Spleen (tissue), 11 donors: Measurements from ENCODE around the gene TAF4. TPM values are rescaled to one million over a fixed set of nuclear protein-coding genes. Genes with fewer than 3 reads are reported as not detected.
"Not testable (repeated sequence)": the region's sequence is repeated elsewhere in the genome, so short reads cannot be mapped to it uniquely, and the experiment has no call there.

ENCODE experiments used
- DNase-seq: peaks from one replicate; pipeline ENCODE4 v3.0.0-alpha.2; 2020
- H3K27ac ChIP-seq, 8 donors: fragments of 200-600 bp; sonication (generic) in 7 of 8; 1 replicate in 4 of 8; 2 replicates in 4 of 8; pipeline versions ENCODE4 v1.5.0 to v1.8.0; 2016 to 2021; ENCODE audit warnings: inconsistent platforms in 4 of 8, mild to moderate bottlenecking in 4 of 8, moderate library complexity in 1 of 8
- H3K27me3 ChIP-seq, 7 donors: fragments of 200-600 bp; sonication (generic) in 6 of 7; replicated peaks in 1 of 7; 1 replicate in 4 of 7; 2 replicates in 3 of 7; pipeline versions ENCODE4 v1.5.0 to v1.8.0; 2016 to 2021; ENCODE audit warnings: inconsistent platforms in 3 of 7, mild to moderate bottlenecking in 1 of 7
- H3K36me3 ChIP-seq, 6 donors: fragments of 200-600 bp; sonication (generic) in 5 of 6; 1 replicate in 4 of 6; 2 replicates in 2 of 6; pipeline versions ENCODE4 v1.5.0 to v1.8.0; 2016 to 2021; ENCODE audit warnings: inconsistent platforms in 2 of 6
- H3K4me1 ChIP-seq, 6 donors: fragments of 200-600 bp; sonication (generic) in 5 of 6; 1 replicate in 3 of 6; 2 replicates in 3 of 6; pipeline versions ENCODE4 v1.5.0 to v1.8.0; 2016 to 2021; ENCODE audit warnings: inconsistent platforms in 3 of 6
- H3K4me3 ChIP-seq, 8 donors: fragments of 200-600 bp; sonication (generic) in 7 of 8; 1 replicate in 4 of 8; 2 replicates in 4 of 8; pipeline versions ENCODE4 v1.5.0 to v1.8.0; 2016 to 2021; ENCODE audit warnings: inconsistent platforms in 4 of 8, mild to moderate bottlenecking in 4 of 8, moderate library complexity in 2 of 8
- H3K9me3 ChIP-seq, 8 donors: fragments of 200-600 bp; sonication (generic) in 7 of 8; 1 replicate in 4 of 8; 2 replicates in 4 of 8; pipeline versions ENCODE4 v1.5.0 to v1.8.0; 2016 to 2021; ENCODE audit warnings: inconsistent platforms in 4 of 8
- POLR2A ChIP-seq, 3 donors: fragments of 450-650 bp; IDR thresholded peaks; one replicate each; pipeline ENCODE4 v1.5.1; 2017; ENCODE audit warnings: antibody characterized with exemption in 3 of 3, mild to moderate bottlenecking in 1 of 3
- POLR2AphosphoS5 ChIP-seq, 3 donors: sonication (generic); formaldehyde crosslinking; IDR thresholded peaks; one replicate each; pipeline ENCODE4 v1.5.1; 2017; ENCODE audit warnings: antibody characterized with exemption in 3 of 3
- WGBS, 5 donors: extraction: QIAGEN DNeasy Blood & Tissue Kit in 3 of 5; methylation state at CpG; one replicate each; pipeline versions ENCODE4 v1.1.5 to v1.1.7; 2013 to 2018; 5-methylcytosine and 5-hydroxymethylcytosine counted together
- intact Hi-C: fragments of 100-400 bp; cut with DNase I; formaldehyde crosslinking; loops from one replicate; pipeline ENCODE4 v1.15.0; 2023; ENCODE audit warnings: low total_unique reads
- polyA plus RNA-seq, 3 donors: library from polyadenylated mRNA; stranded (reverse); fragments of 200-250 nt; gene quantifications; one replicate each; pipeline ENCODE4 v1.2.1, GENCODE V29; 2013
- total RNA-seq, 7 donors: library from RNA; depleted of rRNA in 3 of 7; stranded (reverse); fragments of >200 nt in 3 of 7; fragmentation: NEBNext Ultra II Directional in 4 of 7; extraction: Animal tissue kit (Norgen Biotek cat#: 25700) in 4 of 7; gene quantifications; one replicate each; pipeline versions ENCODE4 v1.1.0 to v1.2.1, GENCODE V29; 2016 to 2021
- TF ChIP-seq, protein P1 (sequence below), 11 experiments: fragments of 200-600 bp in 7 of 11; fragments of 450-650 bp in 4 of 11; sonication (generic) in 4 of 11; IDR thresholded peaks in 8 of 11; conservative IDR thresholded peaks in 3 of 11; 1 replicate in 7 of 11; 2 replicates in 4 of 11; pipeline versions ENCODE4 v1.4.0 to v1.8.0; 2016 to 2021; ENCODE audit warnings: antibody characterized with exemption in 11 of 11, inconsistent platforms in 4 of 11, mild to moderate bottlenecking in 1 of 11
- donor health status: healthy with polysubstance abuse.
- donor health status: DM: no; HTN: no; CAD: no; lungs with moderate emphysema.
- donor health status: DM: no; HTN: no; CAD: no.
- donor health status: Bipolar disorder and iron deficiency.
- donor health status: healthy.
- donor health status: DM: no; HTN: no; CAD: no.
- donor health status: DM: yes; HTN: yes; CAD: no.

TAF4 gene
- total and polyA plus RNA-seq, 10 donors, result 4.3 to 28.3 (median 16.5) TPM

DNA sequence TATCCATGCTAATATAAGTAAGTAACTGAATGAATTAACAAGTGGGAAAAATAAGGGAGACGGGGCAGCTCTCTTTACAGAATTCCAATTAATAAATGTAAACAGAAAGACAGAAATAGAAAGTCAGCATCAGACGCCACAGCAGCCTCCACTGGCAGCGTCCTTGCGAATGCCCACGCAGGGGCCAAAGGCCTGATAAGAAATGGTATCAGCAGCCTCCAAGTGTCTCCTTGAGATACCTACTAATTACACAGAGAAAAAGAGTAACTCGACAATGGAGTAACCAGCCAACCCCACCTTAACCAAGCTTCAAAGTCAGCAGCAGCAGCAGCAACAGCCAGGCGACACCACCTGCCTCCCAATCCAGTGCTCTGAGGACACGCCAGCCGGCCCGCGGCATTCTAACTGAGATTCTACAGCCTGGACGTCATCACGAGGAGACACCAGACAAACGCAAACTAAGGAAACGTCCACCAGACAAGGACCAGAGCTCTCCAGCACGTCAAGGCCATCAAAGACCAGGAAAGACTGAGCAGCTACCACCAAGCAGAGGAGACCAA, 78.8 kb downstream of the TAF4 start:
- intact Hi-C loops, result no loop called here
- no peak for TF ChIP-seq POLR2AphosphoS5 (IDR thresholded peaks at IDR 0.05)
- TF ChIP-seq POLR2A (IDR thresholded peaks at IDR 0.05), result no peak
- TF ChIP-seq, protein P1, sequence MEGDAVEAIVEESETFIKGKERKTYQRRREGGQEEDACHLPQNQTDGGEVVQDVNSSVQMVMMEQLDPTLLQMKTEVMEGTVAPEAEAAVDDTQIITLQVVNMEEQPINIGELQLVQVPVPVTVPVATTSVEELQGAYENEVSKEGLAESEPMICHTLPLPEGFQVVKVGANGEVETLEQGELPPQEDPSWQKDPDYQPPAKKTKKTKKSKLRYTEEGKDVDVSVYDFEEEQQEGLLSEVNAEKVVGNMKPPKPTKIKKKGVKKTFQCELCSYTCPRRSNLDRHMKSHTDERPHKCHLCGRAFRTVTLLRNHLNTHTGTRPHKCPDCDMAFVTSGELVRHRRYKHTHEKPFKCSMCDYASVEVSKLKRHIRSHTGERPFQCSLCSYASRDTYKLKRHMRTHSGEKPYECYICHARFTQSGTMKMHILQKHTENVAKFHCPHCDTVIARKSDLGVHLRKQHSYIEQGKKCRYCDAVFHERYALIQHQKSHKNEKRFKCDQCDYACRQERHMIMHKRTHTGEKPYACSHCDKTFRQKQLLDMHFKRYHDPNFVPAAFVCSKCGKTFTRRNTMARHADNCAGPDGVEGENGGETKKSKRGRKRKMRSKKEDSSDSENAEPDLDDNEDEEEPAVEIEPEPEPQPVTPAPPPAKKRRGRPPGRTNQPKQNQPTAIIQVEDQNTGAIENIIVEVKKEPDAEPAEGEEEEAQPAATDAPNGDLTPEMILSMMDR (IDR thresholded peaks at IDR 0.05 in 8 of 11, conservative IDR thresholded peaks at IDR 0.05 in 3 of 11), result no peak
- H3K36me3 ChIP-seq, result peaks cover 3 to 86% (median 45%) of the 10 kb centered on the region in 6 donors
- no peaks in the 10 kb centered on the region for H3K27me3 ChIP-seq
- no peak overlapping the region for H3K27ac ChIP-seq
- WGBS, 5 donors, result 90 to 98% (median 96%) methylated on average over 12 to 16 of the region's 16 CpGs
- no peak for DNase-seq
- H3K4me1 ChIP-seq, result no peaks in the 10 kb centered on the region
- no peak overlapping the region for H3K4me3 ChIP-seq
- H3K9me3 ChIP-seq, result peaks cover 0 to 16% (median 11%) of the 10 kb centered on the region in 8 donors

DNA sequence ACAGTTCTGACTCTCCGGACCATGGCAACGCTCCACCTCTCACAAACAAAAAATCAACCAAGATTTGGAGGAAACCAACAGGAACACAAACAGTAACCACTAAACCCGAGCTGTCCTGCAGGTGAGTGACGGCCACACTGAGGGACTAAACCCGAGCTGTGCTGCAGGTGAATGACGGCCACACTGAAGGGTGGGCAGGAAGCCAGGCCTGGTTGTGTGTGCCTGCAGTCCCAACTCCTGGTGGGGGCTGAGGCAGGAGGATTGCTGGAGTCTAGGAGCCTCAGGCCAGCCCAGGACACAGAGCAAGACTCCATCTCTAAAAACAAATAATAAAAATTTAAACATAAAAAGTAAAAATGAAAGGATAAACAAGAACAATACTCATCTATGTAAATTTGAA, 80.6 kb downstream of the TAF4 start:
- peaks cover 0 to 4% (median 0%) of the 10 kb centered on the region in 8 donors for H3K9me3 ChIP-seq
- TF ChIP-seq POLR2AphosphoS5 (IDR thresholded peaks at IDR 0.05) (no peak), POLR2A (IDR thresholded peaks at IDR 0.05) (no peak)
- TF ChIP-seq, protein P1 (IDR thresholded peaks at IDR 0.05 in 8 of 11, conservative IDR thresholded peaks at IDR 0.05 in 3 of 11), result no peak
- DNase-seq, result no peak
- H3K27ac ChIP-seq, result no peak overlapping the region
- WGBS, 5 donors, result 87 to 99% (median 93%) methylated on average over 6 of the region's 6 CpGs
- peaks cover 0 to 14% (median 10%) of the 10 kb centered on the region in 6 donors for H3K4me1 ChIP-seq
- peaks cover 0 to 76% (median 29%) of the 10 kb centered on the region in 6 donors for H3K36me3 ChIP-seq
- no peaks in the 10 kb centered on the region for H3K27me3 ChIP-seq
- intact Hi-C loops, result no loop called here
- no peak overlapping the region for H3K4me3 ChIP-seq

DNA sequence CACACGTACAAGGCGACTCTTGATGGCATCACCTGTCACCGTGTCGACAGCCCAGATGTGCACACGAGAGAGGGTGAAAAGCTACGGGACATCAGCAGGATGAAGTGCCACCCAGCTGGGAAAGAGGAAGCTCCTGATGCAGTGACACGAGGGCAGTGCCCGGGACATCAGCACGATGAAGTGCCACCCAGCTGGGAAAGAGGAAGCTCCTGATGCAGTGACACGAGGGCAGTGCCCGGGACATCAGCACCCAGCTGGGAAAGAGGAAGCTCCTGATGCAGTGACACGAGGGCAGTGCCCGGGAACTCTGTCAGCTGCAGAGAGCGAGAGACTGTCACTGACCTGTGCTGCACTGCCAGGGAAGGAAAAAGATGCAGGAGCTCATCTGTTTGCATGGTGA, 81.2 kb downstream of the TAF4 start:
- H3K4me3 ChIP-seq, H3K27ac ChIP-seq, H3K9me3 ChIP-seq, intact Hi-C loops, H3K27me3 ChIP-seq: not testable (repeated sequence)
- peak; percentile 43 for DNase-seq
- peaks cover 0 to 76% (median 27%) of the 10 kb centered on the region in 6 donors for H3K36me3 ChIP-seq
- WGBS, 5 donors, result 64 to 91% (median 74%) methylated on average over 11 to 14 of the region's 14 CpGs
- H3K4me1 ChIP-seq, result peaks cover 0 to 15% (median 10%) of the 10 kb centered on the region in 6 donors

DNA sequence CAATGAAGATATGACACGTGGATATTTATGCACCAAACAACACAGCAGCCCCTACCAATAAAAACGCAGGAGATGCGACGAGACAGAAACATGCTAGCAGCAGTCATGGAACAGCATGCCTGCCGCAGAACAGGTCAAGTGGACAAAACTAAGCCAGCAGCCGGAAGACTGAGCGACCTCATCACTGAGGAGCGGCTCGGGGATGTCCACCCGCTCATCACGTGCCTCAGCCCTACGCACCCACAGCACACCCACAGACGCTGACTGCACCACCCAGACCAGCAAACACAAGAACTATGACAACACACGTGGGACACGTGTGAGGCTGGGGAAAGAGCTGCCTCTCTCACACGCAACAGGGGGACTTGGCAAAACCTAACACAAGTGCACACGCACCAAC, 81.7 kb downstream of the TAF4 start:
- H3K9me3 ChIP-seq, result peaks cover 0 to 4% (median 0%) of the 10 kb centered on the region in 8 donors
- H3K27ac ChIP-seq, result no peak overlapping the region
- H3K36me3 ChIP-seq, result peaks cover 0 to 76% (median 27%) of the 10 kb centered on the region in 6 donors
- peaks cover 0 to 15% (median 10%) of the 10 kb centered on the region in 6 donors for H3K4me1 ChIP-seq
- TF ChIP-seq POLR2A (IDR thresholded peaks at IDR 0.05) (no peak), POLR2AphosphoS5 (IDR thresholded peaks at IDR 0.05) (no peak)
- TF ChIP-seq, protein P1 (IDR thresholded peaks at IDR 0.05 in 8 of 11, conservative IDR thresholded peaks at IDR 0.05 in 3 of 11), result no peak
- intact Hi-C loops, result no loop called here
- WGBS, 5 donors, result 81 to 89% (median 84%) methylated on average over 17 of the region's 17 CpGs
- no peaks in the 10 kb centered on the region for H3K27me3 ChIP-seq
- peak; percentile 30 for DNase-seq
- H3K4me3 ChIP-seq, result no peak overlapping the region
